H9 (cell line): ENCODE data around the gene CPO. TPM values are rescaled to one million over a fixed set of nuclear protein-coding genes. Genes with fewer than 3 reads are reported as not detected.
A peak's percentile ranks its signal among the peaks of the same experiment; 100 is the strongest.

Source experiments
- DNase-seq: peaks from one replicate; pipeline ENCODE4 v3.0.0-alpha.2; 2017
- H2AFZ ChIP-seq: one replicate; pipeline ENCODE4 v1.6.1; 2013; ENCODE audit warnings: mild to moderate bottlenecking, low read length, control low read depth, moderate library complexity
- H2AK5ac ChIP-seq: 2 replicates; pipeline ENCODE4 v1.6.1; 2013; ENCODE audit warnings: low read length, control low read depth, mixed read lengths; ENCODE audit not compliant: insufficient read length
- H2BK120ac ChIP-seq: one replicate; pipeline ENCODE4 v1.6.1; 2013; ENCODE audit warnings: low read depth, mild to moderate bottlenecking, low read length, control low read depth, inconsistent platforms; ENCODE audit not compliant: poor library complexity, severe bottlenecking
- H2BK12ac ChIP-seq: 2 replicates; pipeline ENCODE4 v1.6.1; 2013; ENCODE audit warnings: low read length, control low read depth, mixed read lengths, low read depth; ENCODE audit not compliant: insufficient read length
- H2BK15ac ChIP-seq: 2 replicates; pipeline ENCODE4 v1.6.1; 2013; ENCODE audit warnings: low read depth, low read length, control low read depth
- H2BK20ac ChIP-seq: one replicate; pipeline ENCODE4 v1.6.1; 2013; ENCODE audit warnings: low read depth, mild to moderate bottlenecking, low read length, control low read depth, inconsistent platforms; ENCODE audit not compliant: poor library complexity, severe bottlenecking
- H2BK5ac ChIP-seq: 2 replicates; pipeline ENCODE4 v1.6.1; 2013; ENCODE audit warnings: low read length, control low read depth, mixed read lengths; ENCODE audit not compliant: insufficient read length
- H3K14ac ChIP-seq: 2 replicates; pipeline ENCODE4 v1.6.1; 2013; ENCODE audit warnings: low read length, control low read depth; ENCODE audit not compliant: insufficient read depth
- H3K18ac ChIP-seq: 2 replicates; pipeline ENCODE4 v1.6.1; 2013; ENCODE audit warnings: low read depth, mild to moderate bottlenecking, mixed read lengths, low read length, control low read depth; ENCODE audit not compliant: insufficient read length
- H3K23ac ChIP-seq: 2 replicates; pipeline ENCODE4 v1.6.1; 2013; ENCODE audit warnings: low read length, control low read depth, mixed read lengths, low read depth; ENCODE audit not compliant: insufficient read length
- H3K23me2 ChIP-seq: 2 replicates; pipeline ENCODE4 v1.6.1; 2013; ENCODE audit warnings: low read depth, mild to moderate bottlenecking, mixed read lengths, low read length, control low read depth; ENCODE audit not compliant: insufficient read length, poor library complexity, severe bottlenecking
- H3K27ac ChIP-seq: 2 replicates; pipeline ENCODE4 v1.5.1; 2013; ENCODE audit warnings: low read length, control low read depth, mixed read lengths, low read depth; ENCODE audit not compliant: insufficient read length
- H3K27me3 ChIP-seq: 2 replicates; pipeline ENCODE4 v1.6.1; 2013; ENCODE audit warnings: low read length, control low read depth, inconsistent platforms; ENCODE audit not compliant: insufficient read depth
- H3K4ac ChIP-seq: 2 replicates; pipeline ENCODE4 v1.6.1; 2013; ENCODE audit warnings: low read depth, mild to moderate bottlenecking, control low read depth, inconsistent platforms, low read length, moderate library complexity
- H3K4me1 ChIP-seq: 2 replicates; pipeline ENCODE4 v1.6.1; 2013; ENCODE audit warnings: low read length, control low read depth, inconsistent platforms; ENCODE audit not compliant: insufficient read depth
- H3K4me2 ChIP-seq: 2 replicates; pipeline ENCODE4 v1.6.1; 2013; ENCODE audit warnings: low read length, control low read depth, mixed read lengths; ENCODE audit not compliant: insufficient read length, insufficient read depth
- H3K56ac ChIP-seq: 2 replicates; pipeline ENCODE4 v1.6.1; 2013; ENCODE audit warnings: low read depth, mild to moderate bottlenecking, mixed read lengths, low read length, control low read depth; ENCODE audit not compliant: insufficient read length
- H3K79me1 ChIP-seq: 2 replicates; pipeline ENCODE4 v1.6.1; 2013; ENCODE audit warnings: low read depth, mild to moderate bottlenecking, moderate library complexity, low read length, control low read depth, inconsistent platforms; ENCODE audit not compliant: insufficient read depth, poor library complexity, severe bottlenecking
- H3K79me2 ChIP-seq: 2 replicates; pipeline ENCODE4 v1.6.1; 2013; ENCODE audit warnings: low read length, control low read depth, inconsistent platforms; ENCODE audit not compliant: insufficient read depth
- H3K9ac ChIP-seq: 2 replicates; pipeline ENCODE4 v1.6.1; 2013; ENCODE audit warnings: low read length, control low read depth, mixed read lengths; ENCODE audit not compliant: insufficient read length; ENCODE audit errors: extremely low read depth
- H3K9me3 ChIP-seq: one replicate; pipeline ENCODE4 v1.6.1; 2013; ENCODE audit warnings: low read depth, low read length, inconsistent platforms; ENCODE audit not compliant: control insufficient read depth
- H3T11ph ChIP-seq: one replicate; pipeline ENCODE4 v1.6.1; 2013; ENCODE audit warnings: mild to moderate bottlenecking, low read length, control low read depth, inconsistent platforms
- H4K20me1 ChIP-seq: one replicate; pipeline ENCODE4 v1.6.1; 2013; ENCODE audit not compliant: control insufficient read depth, insufficient read length, insufficient read depth
- H4K5ac ChIP-seq: 2 replicates; pipeline ENCODE4 v1.6.1; 2013; ENCODE audit warnings: low read depth, mild to moderate bottlenecking, mixed read lengths, low read length, control low read depth; ENCODE audit not compliant: insufficient read length
- H4K8ac ChIP-seq: replicated peaks from 2 replicates; pipeline ENCODE4 v1.6.1; 2013; ENCODE audit warnings: low read length, control low read depth, mixed read lengths, low read depth; ENCODE audit not compliant: insufficient read length
- H4K91ac ChIP-seq: 2 replicates; pipeline ENCODE4 v1.6.1; 2013; ENCODE audit warnings: low read depth, mild to moderate bottlenecking, moderate library complexity, mixed read lengths, low read length, control low read depth; ENCODE audit not compliant: insufficient read length
- H3K27ac Mint-ChIP-seq, 3 experiments: 2 replicates in 2 of 3; 3 replicates in 1 of 3; pipeline ENCODE4 v1.8.0; 2020 to 2021; ENCODE audit warnings: mixed read lengths in 3 of 3, mild to moderate bottlenecking in 1 of 3, moderate library complexity in 1 of 3
- H3K27me3 Mint-ChIP-seq: 2 replicates; pipeline ENCODE4 v1.8.0; 2021; ENCODE audit warnings: low read depth, mild to moderate bottlenecking, moderate library complexity, mixed read lengths
- H3K36me3 Mint-ChIP-seq, 3 experiments: 2 replicates in 2 of 3; 3 replicates in 1 of 3; pipeline ENCODE4 v1.8.0; 2020 to 2021; ENCODE audit warnings: low read depth in 3 of 3, mixed read lengths in 3 of 3; ENCODE audit not compliant: insufficient read depth in 1 of 3
- H3K4me1 Mint-ChIP-seq, 2 experiments: 2 replicates each; pipeline ENCODE4 v1.8.0; 2020; ENCODE audit warnings: mixed read lengths in 2 of 2
- H3K4me3 Mint-ChIP-seq, 2 experiments: 2 replicates in 1 of 2; 3 replicates in 1 of 2; pipeline ENCODE4 v1.8.0; 2020 to 2021; ENCODE audit warnings: mild to moderate bottlenecking in 2 of 2, mixed read lengths in 2 of 2, moderate library complexity in 1 of 2
- H3K9me3 Mint-ChIP-seq, 2 experiments: 2 replicates in 1 of 2; 3 replicates in 1 of 2; pipeline ENCODE4 v1.8.0; 2020; ENCODE audit warnings: mild to moderate bottlenecking in 2 of 2, mixed read lengths in 2 of 2, moderate library complexity in 1 of 2
- CTCF ChIP-seq: fragments of 200-600 bp; sonication (generic); conservative IDR thresholded peaks from 3 replicates; pipeline ENCODE4 v1.8.0; 2021; ENCODE audit warnings: antibody characterized with exemption, mild to moderate bottlenecking
- WGBS: extraction: QIAGEN DNeasy Blood & Tissue Kit; methylation state at CpG from one replicate; pipeline ENCODE4 v1.1.7; 2013; ENCODE audit warnings: missing lambda C conversion rate, low lambda C conversion rate, mixed read lengths; ENCODE audit not compliant: insufficient read length; ENCODE audit errors: extremely low coverage; 5-methylcytosine and 5-hydroxymethylcytosine counted together
- total RNA-seq: library from RNA; stranded (reverse); gene quantifications from 2 replicates; pipeline ENCODE4 v1.2.1, GENCODE V29; 2021

Gene CPO
- total RNA-seq, 1 experiment from 2014 or later: 0.68 TPM

GRCh38 chr2:206920310-206920709 lies 19.0 kb upstream of the CPO start:
- no peak overlapping the region for H2BK20ac ChIP-seq
- no peak for TF ChIP-seq CTCF
- H2BK5ac ChIP-seq: no peak overlapping the region
- peak; percentile 37 for DNase-seq
- Mint-ChIP-seq H3K36me3 (no peaks in the 10 kb centered on the region; a peak in 1 of 7 replicates), H3K27me3 (no peaks in the 10 kb centered on the region), H3K9me3 (no peaks in the 10 kb centered on the region), H3K4me1 (peaks cover 8 to 12% of the 10 kb centered on the region in 2 experiments), H3K4me3 (no peak overlapping the region), H3K27ac (no peak overlapping the region; a peak in 1 of 7 replicates)
- H3K79me2 ChIP-seq: no peaks in the 10 kb centered on the region
- H3K14ac ChIP-seq: no peak overlapping the region
- H3K4me2 ChIP-seq: no peak overlapping the region
- no peak overlapping the region for H3K23ac ChIP-seq
- no peaks in the 10 kb centered on the region for H3K27me3 ChIP-seq
- no peak overlapping the region for H4K5ac ChIP-seq
- H2AFZ ChIP-seq: no peak overlapping the region
- H4K20me1 ChIP-seq: no peaks in the 10 kb centered on the region
- no peaks in the 10 kb centered on the region for H3K4me1 ChIP-seq
- no peak overlapping the region for H2BK12ac ChIP-seq
- no peaks in the 10 kb centered on the region for H3K9me3 ChIP-seq
- no peak overlapping the region for H2AK5ac ChIP-seq
- H3K23me2 ChIP-seq: no peaks in the 10 kb centered on the region
- H4K91ac ChIP-seq: no peak overlapping the region
- no peak overlapping the region for H2BK15ac ChIP-seq
- H3K4ac ChIP-seq: no peak overlapping the region
- H2BK120ac ChIP-seq: no peak overlapping the region
- WGBS: no CpG with 5 or more reads among the region's 3 CpGs
- no peak overlapping the region for H3K27ac ChIP-seq
- H3K79me1 ChIP-seq: no peaks in the 10 kb centered on the region
- no peak overlapping the region for H3T11ph ChIP-seq
- H3K18ac ChIP-seq: no peak overlapping the region
- no peak overlapping the region for H3K9ac ChIP-seq
- H4K8ac ChIP-seq: no peak overlapping the region
- H3K56ac ChIP-seq: no peak overlapping the region
